Activated T-helper 17 cell treated with anti-CD3 and anti-CD28 coated beads, Interleukin-2, amount 50 U/mL, for 72 hours (primary cell): ENCODE measurements around the gene MEGF9. TPM values are rescaled to one million over a fixed set of nuclear protein-coding genes. Genes with fewer than 3 reads are reported as not detected.

Source experiments
- ATAC-seq: fragments of 150-1000 bp; cut with Tn5 transposase; replicated peaks from 2 replicates; pipeline ENCODE4 v1.10.0; 2021; ENCODE audit warnings: mild to moderate bottlenecking, moderate library complexity
- H3K27ac Mint-ChIP-seq: one replicate; pipeline ENCODE4 v1.8.0; 2022; ENCODE audit warnings: mixed read lengths
- H3K27me3 Mint-ChIP-seq: one replicate; pipeline ENCODE4 v1.8.0; 2022; ENCODE audit warnings: mixed read lengths
- H3K36me3 Mint-ChIP-seq: one replicate; pipeline ENCODE4 v1.8.0; 2022; ENCODE audit warnings: low read depth, mild to moderate bottlenecking, mixed read lengths
- H3K4me1 Mint-ChIP-seq: one replicate; pipeline ENCODE4 v1.8.0; 2022; ENCODE audit warnings: mixed read lengths
- H3K4me3 Mint-ChIP-seq: one replicate; pipeline ENCODE4 v1.8.0; 2022; ENCODE audit warnings: mild to moderate bottlenecking, mixed read lengths
- H3K9me3 Mint-ChIP-seq: one replicate; pipeline ENCODE4 v1.8.0; 2022; ENCODE audit warnings: mixed read lengths
- total RNA-seq, 2 donors: library from RNA; stranded (reverse); gene quantifications; one replicate each; pipeline ENCODE4 v1.2.3, GENCODE V29; 2022

The MEGF9 gene
- total RNA-seq, 2 donors from 2014 or later, result 3.3 to 4.1 TPM

GRCh38 chr9:120740132-120740531 is 25.9 kb upstream of the MEGF9 start:
- no peaks in the 10 kb centered on the region for H3K27me3 Mint-ChIP-seq
- no peak for ATAC-seq
- H3K4me3 Mint-ChIP-seq, result no peak overlapping the region
- H3K9me3 Mint-ChIP-seq, result no peaks in the 10 kb centered on the region
- H3K4me1 Mint-ChIP-seq, result no peaks in the 10 kb centered on the region
- H3K27ac Mint-ChIP-seq, result no peak overlapping the region
- H3K36me3 Mint-ChIP-seq, result no peaks in the 10 kb centered on the region

- no peaks in the 10 kb centered on the region for H3K36me3 Mint-ChIP-seq
- H3K9me3 Mint-ChIP-seq, result no peaks in the 10 kb centered on the region
- no peak overlapping the region for H3K27ac Mint-ChIP-seq
- H3K4me3 Mint-ChIP-seq, result no peak overlapping the region
- H3K27me3 Mint-ChIP-seq, result no peaks in the 10 kb centered on the region
- no peak for ATAC-seq
- no peaks in the 10 kb centered on the region for H3K4me1 Mint-ChIP-seq
These were observed 23.3 kb upstream of the MEGF9 start for GRCh38 chr9:120737416-120738165.

GRCh38 chr9:120736881-120737280 is 22.6 kb upstream of the MEGF9 start:
- Mint-ChIP-seq H3K27me3 (no peaks in the 10 kb centered on the region), H3K36me3 (no peaks in the 10 kb centered on the region), H3K4me3 (no peak overlapping the region), H3K4me1 (no peaks in the 10 kb centered on the region), H3K9me3 (no peaks in the 10 kb centered on the region), H3K27ac (no peak overlapping the region)
- no peak for ATAC-seq

- no peak overlapping the region for H3K4me3 Mint-ChIP-seq
- no peaks in the 10 kb centered on the region for H3K9me3 Mint-ChIP-seq
- no peaks in the 10 kb centered on the region for H3K4me1 Mint-ChIP-seq
- ATAC-seq, result no peak
- H3K27me3 Mint-ChIP-seq, result no peaks in the 10 kb centered on the region
- H3K36me3 Mint-ChIP-seq, result no peaks in the 10 kb centered on the region
- no peak overlapping the region for H3K27ac Mint-ChIP-seq
These were observed 21.3 kb upstream of the MEGF9 start for GRCh38 chr9:120735415-120736126.

GRCh38 chr9:120734607-120735410 is 20.5 kb upstream of the MEGF9 start:
- Mint-ChIP-seq H3K4me3 (no peak overlapping the region), H3K4me1 (no peaks in the 10 kb centered on the region), H3K36me3 (no peaks in the 10 kb centered on the region), H3K9me3 (no peaks in the 10 kb centered on the region), H3K27ac (peak overlapping the region; percentile 19), H3K27me3 (no peaks in the 10 kb centered on the region)
- ATAC-seq, result no peak

GRCh38 chr9:120733190-120733589 is 18.9 kb upstream of the MEGF9 start:
- H3K4me3 Mint-ChIP-seq, result no peak overlapping the region
- no peak overlapping the region for H3K27ac Mint-ChIP-seq
- no peaks in the 10 kb centered on the region for H3K9me3 Mint-ChIP-seq
- H3K4me1 Mint-ChIP-seq, result no peaks in the 10 kb centered on the region
- H3K27me3 Mint-ChIP-seq, result no peaks in the 10 kb centered on the region
- ATAC-seq, result no peak
- H3K36me3 Mint-ChIP-seq, result no peaks in the 10 kb centered on the region

GRCh38 chr9:120730654-120731514 is 16.6 kb upstream of the MEGF9 start:
- Mint-ChIP-seq H3K4me3 (no peak overlapping the region), H3K36me3 (no peaks in the 10 kb centered on the region), H3K27me3 (no peaks in the 10 kb centered on the region), H3K9me3 (no peaks in the 10 kb centered on the region), H3K27ac (peak overlapping the region; percentile 1), H3K4me1 (peaks cover 5% of the 10 kb centered on the region)
- ATAC-seq, result no peak

- Mint-ChIP-seq H3K36me3 (no peaks in the 10 kb centered on the region), H3K9me3 (no peaks in the 10 kb centered on the region), H3K27ac (no peak overlapping the region), H3K27me3 (no peaks in the 10 kb centered on the region), H3K4me1 (peaks cover 5% of the 10 kb centered on the region), H3K4me3 (no peak overlapping the region)
- ATAC-seq, result no peak
These were observed 15.5 kb upstream of the MEGF9 start for GRCh38 chr9:120729791-120730241.

GRCh38 chr9:120726484-120726883 is 12.2 kb upstream of the MEGF9 start:
- Mint-ChIP-seq H3K4me3 (no peak overlapping the region), H3K36me3 (no peaks in the 10 kb centered on the region), H3K9me3 (no peaks in the 10 kb centered on the region), H3K4me1 (peaks cover 5% of the 10 kb centered on the region), H3K27ac (no peak overlapping the region), H3K27me3 (no peaks in the 10 kb centered on the region)
- peak; percentile 50 for ATAC-seq

GRCh38 chr9:120725907-120726306 is 11.6 kb upstream of the MEGF9 start:
- H3K4me3 Mint-ChIP-seq, result no peak overlapping the region
- H3K4me1 Mint-ChIP-seq, result peaks cover 5% of the 10 kb centered on the region
- no peaks in the 10 kb centered on the region for H3K27me3 Mint-ChIP-seq
- H3K27ac Mint-ChIP-seq, result no peak overlapping the region
- no peak for ATAC-seq
- H3K9me3 Mint-ChIP-seq, result no peaks in the 10 kb centered on the region
- no peaks in the 10 kb centered on the region for H3K36me3 Mint-ChIP-seq

GRCh38 chr9:120724757-120725400 is 10.6 kb upstream of the MEGF9 start:
- H3K4me3 Mint-ChIP-seq, result no peak overlapping the region
- no peaks in the 10 kb centered on the region for H3K36me3 Mint-ChIP-seq
- no peaks in the 10 kb centered on the region for H3K9me3 Mint-ChIP-seq
- H3K27ac Mint-ChIP-seq, result no peak overlapping the region
- H3K4me1 Mint-ChIP-seq, result peaks cover 5% of the 10 kb centered on the region
- no peak for ATAC-seq
- no peaks in the 10 kb centered on the region for H3K27me3 Mint-ChIP-seq

- no peaks in the 10 kb centered on the region for H3K36me3 Mint-ChIP-seq
- no peaks in the 10 kb centered on the region for H3K27me3 Mint-ChIP-seq
- H3K9me3 Mint-ChIP-seq, result no peaks in the 10 kb centered on the region
- H3K4me3 Mint-ChIP-seq, result no peak overlapping the region
- ATAC-seq, result no peak
- H3K27ac Mint-ChIP-seq, result no peak overlapping the region
- H3K4me1 Mint-ChIP-seq, result peaks cover 5% of the 10 kb centered on the region
These were observed 9.3 kb upstream of the MEGF9 start for GRCh38 chr9:120723565-120723964.

- Mint-ChIP-seq H3K4me3 (no peak overlapping the region), H3K27ac (no peak overlapping the region), H3K4me1 (no peaks in the 10 kb centered on the region), H3K36me3 (no peaks in the 10 kb centered on the region), H3K27me3 (no peaks in the 10 kb centered on the region), H3K9me3 (no peaks in the 10 kb centered on the region)
- ATAC-seq, result no peak
These were observed 6.1 kb upstream of the MEGF9 start for GRCh38 chr9:120720404-120720803.
